GM19455 (cell line): ENCODE measurements around the gene LCN2.
"Not testable (repeated sequence)": the region's sequence is repeated elsewhere in the genome, so short reads cannot be mapped to it uniquely, and the experiment has no call there.

Experiments used
- ATAC-seq: cut with Tn5 transposase; IDR thresholded peaks from one replicate; pipeline ENCODE4 v1.9.1; 2021; ENCODE audit not compliant: unreplicated experiment

Gene LCN2

DNA sequence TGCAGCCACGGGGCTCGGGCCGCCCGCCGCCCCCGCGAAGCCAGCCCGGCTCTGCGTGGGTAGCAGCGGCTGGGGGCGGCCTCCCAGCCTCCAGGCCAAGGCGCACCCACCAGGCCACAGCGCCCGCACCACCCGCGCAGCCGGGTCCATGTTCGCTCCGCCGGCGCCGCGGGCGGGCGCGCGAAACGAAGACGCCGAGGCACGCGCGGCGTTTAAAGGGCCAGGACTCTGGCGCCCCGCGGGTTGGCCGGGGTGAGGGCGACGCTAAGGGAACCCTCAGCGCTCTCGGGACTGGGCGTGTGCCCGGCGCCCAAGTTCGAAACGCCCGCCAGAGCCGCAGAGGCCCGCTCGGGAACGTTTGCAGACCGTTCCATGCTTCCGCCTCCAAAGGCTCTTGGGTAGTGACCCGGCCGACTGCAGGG lies 21.7 kb upstream of the LCN2 start, which contains the start of gene PTGES2:
Gene PTGES2, minus strand, starts transcription at position 162 of the 422 bp plus-strand sequence. Its CDS starts 12 bp downstream, at position 150.
- ATAC-seq: peak; percentile 53

- peak; percentile 68 for ATAC-seq
Measured at GRCh38 chr9:128127990-128128835, 21.0 kb upstream of the LCN2 start.

DNA sequence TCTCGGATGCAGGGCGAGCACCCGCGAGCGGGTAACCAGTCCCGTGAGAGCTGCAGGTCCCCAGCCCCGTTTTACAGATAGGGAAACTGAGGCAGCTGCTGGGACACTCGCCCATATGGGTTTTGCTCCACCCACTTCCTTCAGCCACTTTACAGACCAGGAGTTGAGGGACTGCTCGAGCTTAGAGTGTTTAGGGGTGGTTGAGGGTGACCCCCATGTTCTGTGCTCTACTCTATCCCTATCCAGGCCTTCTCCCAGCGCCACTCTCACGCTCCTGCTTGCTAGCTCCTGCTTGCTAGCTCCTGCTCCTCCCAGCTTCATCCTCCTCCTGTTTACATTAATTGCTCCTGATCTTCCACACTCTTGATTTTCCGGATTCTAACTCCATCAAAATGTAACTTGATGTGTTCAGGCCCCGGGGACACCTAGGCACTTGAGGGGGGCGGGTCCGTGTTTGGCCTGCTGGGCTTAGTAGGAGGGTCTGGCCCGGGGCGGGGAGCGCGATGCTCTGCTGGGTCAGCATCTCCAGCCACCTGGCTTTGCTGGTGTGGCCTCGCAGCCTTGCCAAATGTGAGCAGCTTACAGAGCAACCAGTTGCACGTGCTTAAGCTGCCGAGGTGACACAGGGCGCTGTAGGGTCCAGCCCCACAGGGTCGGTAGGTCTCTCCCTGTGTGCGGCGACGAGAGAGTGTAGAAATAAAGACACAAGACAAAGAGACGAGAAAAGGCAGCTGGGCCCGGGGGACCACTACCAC lies 20.2 kb upstream of the LCN2 start:
- ATAC-seq: no peak

DNA sequence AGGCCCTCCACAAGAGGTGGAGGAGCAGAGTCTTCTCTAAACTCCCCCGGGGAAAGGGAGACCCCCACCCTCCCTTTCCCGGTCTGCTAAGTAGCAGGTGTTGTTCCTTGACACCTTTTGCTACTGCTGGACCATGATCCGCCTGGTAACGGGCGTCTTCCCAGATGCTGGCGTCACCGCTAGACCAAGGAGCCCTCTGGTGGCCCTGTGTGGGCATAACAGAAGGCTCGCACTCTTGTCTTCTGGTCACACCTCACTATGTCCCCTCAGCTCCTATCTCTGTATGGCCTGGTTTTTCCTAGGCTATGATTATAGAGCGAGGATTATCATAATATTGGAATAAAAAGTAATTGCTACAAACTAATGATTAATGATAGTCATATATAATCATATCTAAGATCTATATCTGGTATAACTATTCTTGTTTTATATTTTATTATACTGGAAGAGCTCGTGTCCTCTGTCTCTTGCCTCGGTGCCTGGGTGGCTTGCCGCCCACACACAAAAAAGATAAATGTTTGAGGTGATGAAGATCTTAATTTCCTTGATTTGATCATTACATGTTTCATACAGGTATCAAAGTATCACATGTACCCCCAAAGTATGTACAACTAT lies 19.2 kb upstream of the LCN2 start:
- ATAC-seq: not testable (repeated sequence)

GRCh38 chr9:128130651-128131050 lies 18.6 kb upstream of the LCN2 start:
- ATAC-seq: not testable (repeated sequence)

DNA sequence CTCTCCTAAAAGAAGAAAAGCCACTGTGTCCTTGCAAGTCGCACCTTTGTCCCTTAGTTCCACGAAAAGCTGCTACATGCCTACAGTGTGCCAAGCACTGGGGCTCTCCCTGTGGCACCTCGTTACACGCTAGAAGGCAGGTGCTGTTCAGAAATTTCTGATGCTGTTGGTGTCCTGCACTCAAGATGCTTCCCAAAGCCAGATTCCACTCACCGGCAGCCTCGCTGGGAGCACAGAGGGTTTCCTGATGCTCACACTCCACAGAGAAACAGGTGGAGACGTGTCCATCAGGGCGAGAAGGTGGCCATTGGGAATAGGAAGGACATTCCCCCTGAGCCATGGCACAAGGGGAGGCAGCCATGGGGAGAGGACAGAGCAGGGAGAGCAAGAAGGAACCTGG lies 17.9 kb upstream of the LCN2 start:
- not testable (repeated sequence) for ATAC-seq

GRCh38 chr9:128132139-128132538 lies 17.1 kb upstream of the LCN2 start:
- not testable (repeated sequence) for ATAC-seq

DNA sequence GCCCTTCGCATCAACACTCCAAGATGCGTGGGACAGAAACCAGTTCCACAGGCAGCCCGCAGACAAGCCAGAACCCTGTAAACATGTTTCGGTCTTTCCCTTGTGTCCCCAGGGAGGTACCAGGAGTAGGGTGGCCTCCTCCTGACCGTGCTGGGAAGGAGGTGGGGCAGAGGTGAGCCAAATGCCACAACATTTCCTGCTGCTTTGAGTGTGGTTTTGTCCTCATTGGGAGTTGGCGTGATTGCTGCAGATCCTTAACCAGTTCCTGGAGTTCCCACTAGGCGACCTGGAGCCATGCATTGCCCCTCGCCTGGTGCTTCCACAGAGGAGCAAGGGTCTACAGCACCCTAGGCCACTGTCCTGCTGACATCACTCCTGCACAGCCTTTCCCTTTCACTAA lies 13.7 kb upstream of the LCN2 start:
- ATAC-seq: not testable (repeated sequence)

DNA sequence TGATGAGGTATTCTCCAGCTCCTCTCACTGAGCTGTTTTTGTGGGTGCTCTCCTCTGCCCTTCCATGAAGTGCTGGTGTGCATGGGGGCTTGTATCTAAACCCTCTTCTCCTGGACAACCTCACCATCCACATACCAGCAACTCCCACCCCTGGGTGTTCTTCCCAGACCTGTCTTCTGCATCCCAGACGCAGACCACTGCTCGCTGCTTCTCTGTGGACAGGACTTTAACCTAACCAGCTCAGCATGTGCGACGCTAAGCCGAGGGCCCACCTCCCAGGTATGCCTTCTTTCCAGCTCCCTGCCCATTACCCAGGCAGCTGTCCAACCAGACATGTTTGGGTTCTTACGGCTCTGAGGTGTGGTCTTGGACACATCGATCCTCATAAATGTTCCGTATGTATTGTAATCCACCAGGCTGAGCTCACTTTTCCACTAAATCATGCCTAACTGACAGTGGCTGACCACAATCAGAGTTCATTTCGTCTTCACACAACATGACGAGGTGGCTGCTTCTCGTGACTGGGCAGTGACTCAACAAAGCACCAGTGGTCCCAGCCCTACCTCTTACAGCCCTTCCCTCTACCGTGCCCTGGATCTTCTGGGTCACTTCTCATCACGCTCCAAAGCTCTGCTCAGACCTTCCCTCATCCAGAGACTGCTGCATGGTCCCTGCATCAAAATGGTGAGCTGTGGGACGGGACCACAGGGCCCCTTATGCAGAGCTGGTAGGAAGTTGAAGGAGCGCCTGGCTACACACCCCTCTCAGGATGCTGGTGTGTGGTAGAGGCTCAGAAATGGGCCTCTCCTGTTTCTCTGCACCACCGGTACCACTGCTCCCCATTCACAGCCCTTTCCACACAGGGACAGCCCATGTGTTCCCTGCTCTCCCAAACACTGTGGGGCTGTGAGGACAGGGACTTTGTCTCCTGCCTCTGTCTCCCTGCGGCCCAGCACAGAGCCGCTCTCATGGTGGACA lies 12.1 kb upstream of the LCN2 start:
- no peak for ATAC-seq

- no peak for ATAC-seq
Measured at GRCh38 chr9:128138001-128138400, 11.3 kb upstream of the LCN2 start.

- ATAC-seq: no peak
Measured at GRCh38 chr9:128139621-128140020, 9.6 kb upstream of the LCN2 start.

DNA sequence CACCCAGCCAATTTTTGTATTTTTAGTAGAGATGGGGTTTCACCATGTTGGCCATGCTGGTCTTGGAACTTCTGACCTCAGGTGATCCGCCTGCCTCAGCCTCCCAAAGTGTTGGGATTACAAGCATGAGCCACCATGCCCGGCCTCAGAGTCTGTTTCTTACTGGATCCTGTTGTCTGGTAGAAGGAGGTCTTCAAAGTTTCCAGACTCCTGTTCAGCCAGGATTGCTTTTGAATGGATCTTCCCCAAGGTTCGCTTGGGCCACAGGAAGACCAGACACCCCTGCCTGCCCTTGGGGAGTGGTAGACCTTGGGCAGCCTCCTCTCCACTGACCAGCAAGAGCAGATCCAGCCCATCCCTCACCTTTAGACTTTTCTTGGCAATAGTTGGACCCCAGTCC lies 7.6 kb upstream of the LCN2 start:
- no peak for ATAC-seq

GRCh38 chr9:128142061-128142460 lies 7.2 kb upstream of the LCN2 start:
- ATAC-seq: no peak

DNA sequence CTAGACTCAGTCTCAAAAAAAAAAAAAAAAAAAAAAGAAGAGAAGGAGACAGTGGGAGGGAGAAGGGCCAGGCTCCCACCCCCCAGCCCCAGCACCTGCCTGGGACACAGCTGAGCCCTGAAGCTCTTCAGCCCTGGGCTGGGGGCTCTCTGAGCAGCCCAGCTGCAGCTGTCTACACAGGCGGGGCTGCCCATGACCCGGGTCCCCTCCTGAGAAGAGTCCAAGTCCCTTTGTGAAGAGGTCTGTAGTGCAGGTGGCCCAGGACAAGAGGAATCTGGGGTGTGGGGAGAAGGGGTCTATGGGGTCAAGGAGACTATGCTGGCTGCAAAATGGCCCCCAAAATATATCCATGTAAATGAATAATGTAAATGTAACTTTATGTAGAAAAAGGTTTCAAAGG lies 6.7 kb upstream of the LCN2 start:
- no peak for ATAC-seq

GRCh38 chr9:128143525-128144238 lies 5.6 kb upstream of the LCN2 start:
- ATAC-seq: no peak

DNA sequence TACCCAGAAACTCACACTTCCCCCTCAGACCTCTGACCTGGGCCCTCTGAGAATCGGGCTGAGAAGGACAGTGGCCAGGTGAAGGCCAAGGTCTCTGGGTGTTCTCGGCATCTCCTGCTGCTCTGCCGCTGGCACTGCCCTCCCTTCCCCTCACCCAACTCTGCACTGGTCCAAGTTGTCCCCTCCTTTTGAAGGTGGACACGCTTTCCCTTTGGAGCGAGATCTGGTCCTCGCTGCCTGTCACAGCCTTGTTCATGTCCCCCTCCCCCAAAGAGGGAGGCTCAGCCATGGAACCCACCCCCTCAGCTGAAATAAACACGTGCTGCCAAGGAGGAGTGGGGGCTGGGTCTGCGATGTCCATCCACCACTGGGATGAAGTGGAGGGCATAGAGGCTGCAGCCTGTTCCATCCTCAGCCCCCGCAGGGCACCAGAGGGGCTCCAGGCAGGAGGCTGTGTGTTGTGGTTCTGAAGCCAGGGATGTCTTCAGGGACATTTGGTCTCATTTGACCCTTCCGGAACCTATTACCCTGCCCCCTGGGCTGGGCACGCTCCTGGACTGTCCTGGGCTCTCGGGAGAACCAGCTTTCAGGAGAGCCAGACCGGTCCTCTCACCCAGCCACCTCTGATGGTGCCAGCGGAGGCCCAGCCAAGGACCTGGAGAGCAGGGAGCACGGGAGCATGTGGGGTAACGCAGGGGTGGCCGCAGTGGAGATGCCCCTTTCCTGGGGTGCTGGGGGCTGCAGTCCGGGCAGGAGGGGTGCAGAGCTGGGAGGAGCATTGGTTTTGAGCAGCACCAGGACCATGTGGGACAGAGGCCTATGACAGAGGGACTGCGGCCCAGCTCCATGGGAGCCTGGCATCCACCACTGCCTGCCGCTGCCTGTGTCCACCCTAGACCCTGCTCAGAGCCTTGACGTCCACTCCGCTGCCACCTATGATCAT lies 4.7 kb upstream of the LCN2 start:
- ATAC-seq: no peak

DNA sequence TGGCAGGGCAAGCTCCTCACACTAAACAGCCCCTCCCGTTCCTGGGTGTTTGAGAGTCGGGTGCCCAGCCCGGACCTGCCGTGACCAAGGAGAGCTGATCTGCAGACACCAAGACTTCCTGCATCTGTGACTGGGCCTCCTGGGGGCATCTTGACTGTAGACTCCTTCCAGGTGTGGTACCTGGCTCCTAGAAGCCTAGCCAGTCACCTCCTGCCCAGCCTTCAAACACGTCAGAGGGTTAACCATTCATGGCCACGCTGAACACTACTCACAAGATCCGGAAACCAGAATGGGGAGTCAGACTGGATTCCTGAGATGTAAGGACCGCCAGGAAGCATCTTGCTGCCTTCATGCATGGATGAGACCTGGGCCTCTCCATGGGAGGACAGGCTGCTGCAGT lies 3.7 kb upstream of the LCN2 start:
- no peak for ATAC-seq

GRCh38 chr9:128145951-128146351 lies 3.3 kb upstream of the LCN2 start:
- no peak for ATAC-seq
